Activated naive CD4-positive, alpha-beta T cell treated with anti-CD3 and anti-CD28 coated beads for 36 hours (primary cell): ENCODE measurements around the gene KRT82. TPM values are rescaled to one million over a fixed set of nuclear protein-coding genes. Genes with fewer than 3 reads are reported as not detected.
"Not testable (repeated sequence)": the region's sequence is repeated elsewhere in the genome, so short reads cannot be mapped to it uniquely, and the experiment has no call there.

Experiments
- CTCF ChIA-PET: fragments of 350-600 bp; sonication (Branson Sonifier 250); formaldehyde crosslinking; loops from one replicate; lab custom pipeline; 2021; ENCODE audit warnings: antibody characterized with exemption; lab: Charles Lee
- DNase-seq: peaks from one replicate; pipeline ENCODE4 v3.0.0-alpha.2; 2020
- H3K27ac Mint-ChIP-seq: one replicate; pipeline ENCODE4 v1.8.0; 2021; ENCODE audit warnings: mild to moderate bottlenecking, mixed read lengths
- H3K27me3 Mint-ChIP-seq: one replicate; pipeline ENCODE4 v1.8.0; 2021; ENCODE audit warnings: low read depth, mixed read lengths
- H3K36me3 Mint-ChIP-seq: one replicate; pipeline ENCODE4 v1.8.0; 2021; ENCODE audit warnings: low read depth, mixed read lengths
- H3K4me1 Mint-ChIP-seq: one replicate; pipeline ENCODE4 v1.8.0; 2021; ENCODE audit warnings: low read depth, mixed read lengths
- H3K4me3 Mint-ChIP-seq: one replicate; pipeline ENCODE4 v1.8.0; 2021; ENCODE audit warnings: mild to moderate bottlenecking, moderate library complexity, mixed read lengths
- H3K9me3 Mint-ChIP-seq: one replicate; pipeline ENCODE4 v1.8.0; 2021; ENCODE audit warnings: mixed read lengths
- intact Hi-C: fragments of 100-400 bp; cut with micrococcal nuclease; formaldehyde crosslinking; loops from one replicate; pipeline ENCODE4 v1.15.1; 2023
- total RNA-seq, 2 experiments: library from RNA; stranded (reverse); gene quantifications; one replicate each; pipeline ENCODE4 v1.2.3, GENCODE V29; 2021

Gene KRT82
- total RNA-seq, 2 experiments from 2014 or later, result not detected

GRCh38 chr12:52350786-52351185 is 55.3 kb downstream of the KRT82 start:
- CTCF ChIA-PET, result interaction anchor here (1.1 kb wide), 2 partner anchors 11 to 24 kb away, joined by 3 read pairs; no protein-coding TSS in a partner anchor
- no peak overlapping the region for H3K4me3 Mint-ChIP-seq

GRCh38 chr12:52350021-52350620 is 56.0 kb downstream of the KRT82 start:
- CTCF ChIA-PET, result no interaction called here
- peaks cover 15% of the 10 kb centered on the region for H3K4me1 Mint-ChIP-seq
- intact Hi-C loops, result no loop called here
- DNase-seq, result no peak
- no peak overlapping the region for H3K4me3 Mint-ChIP-seq
- no peaks in the 10 kb centered on the region for H3K27me3 Mint-ChIP-seq
- H3K9me3 Mint-ChIP-seq, result no peaks in the 10 kb centered on the region
- H3K27ac Mint-ChIP-seq, result no peak overlapping the region
- no peaks in the 10 kb centered on the region for H3K36me3 Mint-ChIP-seq

More at GRCh38 chr12:52350786-52351185, 55.3 kb downstream of the KRT82 start:
- Mint-ChIP-seq H3K36me3 (no peaks in the 10 kb centered on the region), H3K27ac (no peak overlapping the region), H3K9me3 (no peaks in the 10 kb centered on the region), H3K27me3 (no peaks in the 10 kb centered on the region), H3K4me1 (peaks cover 15% of the 10 kb centered on the region)
- intact Hi-C loops, result no loop called here
- no peak for DNase-seq

DNA sequence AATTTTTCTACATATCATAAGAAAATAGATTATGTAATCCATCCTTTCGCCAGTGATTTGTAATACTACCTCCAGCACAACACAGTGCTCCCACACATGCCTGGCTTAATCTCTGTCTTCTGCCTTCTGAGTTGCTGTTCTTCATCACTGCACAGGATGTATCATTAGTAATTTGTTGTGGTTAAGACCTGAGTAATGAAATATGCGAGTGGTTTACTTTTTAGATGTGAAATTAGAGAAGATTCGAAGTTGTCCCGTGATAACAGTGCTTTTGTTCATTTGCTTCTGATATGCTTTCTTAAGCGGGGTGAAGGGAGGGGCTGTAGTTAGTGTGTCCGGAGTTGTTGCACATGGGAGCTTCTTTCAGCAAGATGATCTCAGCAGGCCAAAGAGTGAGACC is 56.9 kb downstream of the KRT82 start:
- Mint-ChIP-seq H3K4me1 (peaks cover 15% of the 10 kb centered on the region), H3K36me3 (no peaks in the 10 kb centered on the region), H3K4me3 (no peak overlapping the region), H3K27ac (no peak overlapping the region), H3K27me3 (no peaks in the 10 kb centered on the region), H3K9me3 (no peaks in the 10 kb centered on the region)
- CTCF ChIA-PET, result no interaction called here
- DNase-seq, result no peak
- intact Hi-C loops, result no loop called here

- Mint-ChIP-seq H3K9me3 (no peaks in the 10 kb centered on the region), H3K36me3 (no peaks in the 10 kb centered on the region), H3K4me3 (no peak overlapping the region), H3K4me1 (peaks cover 15% of the 10 kb centered on the region), H3K27me3 (no peaks in the 10 kb centered on the region), H3K27ac (no peak overlapping the region)
- CTCF ChIA-PET, result no interaction called here
- intact Hi-C loops, result no loop called here
- DNase-seq, result no peak
These were observed 58.3 kb downstream of the KRT82 start for GRCh38 chr12:52347551-52348510.

DNA sequence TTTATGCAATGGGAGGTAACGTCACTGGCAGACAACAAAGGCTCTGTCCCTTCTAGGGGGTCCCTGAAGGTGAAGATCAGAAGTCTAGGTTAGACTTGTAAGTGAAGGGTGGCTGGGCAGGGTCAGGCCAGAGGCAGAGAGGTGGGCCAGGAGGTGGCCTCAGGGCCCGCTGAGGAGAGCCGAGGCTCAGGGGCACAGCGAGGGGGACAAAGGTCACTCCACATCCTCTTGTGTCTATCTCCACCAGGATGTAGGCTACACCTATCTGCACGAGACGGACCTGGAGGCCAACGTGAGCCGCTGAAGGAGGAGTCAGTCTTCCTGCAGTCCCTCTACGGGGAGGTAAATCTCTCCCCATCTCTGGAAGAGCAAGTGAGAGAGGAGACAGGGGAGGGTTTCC is 59.1 kb downstream of the KRT82 start:
- Mint-ChIP-seq H3K27ac (no peak overlapping the region), H3K9me3 (no peaks in the 10 kb centered on the region), H3K36me3 (no peaks in the 10 kb centered on the region), H3K4me3 (no peak overlapping the region), H3K27me3 (no peaks in the 10 kb centered on the region), H3K4me1 (peaks cover 9% of the 10 kb centered on the region)
- intact Hi-C loops, result no loop called here
- DNase-seq, result no peak
- CTCF ChIA-PET, result no interaction called here

DNA sequence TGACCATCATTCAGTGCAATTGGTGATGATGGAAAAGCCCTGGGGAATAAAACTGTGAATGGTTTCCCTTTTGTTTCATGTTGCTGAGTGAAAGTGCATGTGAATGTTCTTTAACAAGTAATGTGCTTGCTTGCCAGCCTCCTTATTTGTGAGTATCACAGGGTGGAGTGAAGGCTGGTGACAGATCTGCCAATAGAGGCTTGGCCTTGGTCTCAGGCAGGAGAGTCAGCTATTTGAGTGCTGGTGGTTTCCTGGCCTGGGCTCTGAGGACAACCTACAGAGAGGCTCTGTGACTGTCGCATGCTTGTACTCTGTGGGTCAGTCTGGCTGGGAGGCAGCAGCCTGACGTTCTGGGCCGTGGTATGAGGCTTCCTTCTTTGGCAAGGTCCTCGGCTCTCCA is 59.5 kb downstream of the KRT82 start:
- intact Hi-C loops, result no loop called here
- Mint-ChIP-seq H3K4me1 (peaks cover 5% of the 10 kb centered on the region), H3K27me3 (no peaks in the 10 kb centered on the region), H3K36me3 (no peaks in the 10 kb centered on the region), H3K4me3 (no peak overlapping the region), H3K27ac (no peak overlapping the region), H3K9me3 (no peaks in the 10 kb centered on the region)
- DNase-seq, result no peak
- CTCF ChIA-PET, result no interaction called here

- intact Hi-C loops, H3K4me1 Mint-ChIP-seq, H3K27ac Mint-ChIP-seq, DNase-seq, H3K27me3 Mint-ChIP-seq, H3K4me3 Mint-ChIP-seq, H3K9me3 Mint-ChIP-seq, H3K36me3 Mint-ChIP-seq: not testable (repeated sequence)
- CTCF ChIA-PET, result interaction anchor here (0.6 kb wide), 1 partner anchor 229 kb away, joined by 3 read pairs; no protein-coding TSS in a partner anchor
These were observed 61.1 kb downstream of the KRT82 start for GRCh38 chr12:52345041-52345440.

GRCh38 chr12:52344111-52344510 is 62.0 kb downstream of the KRT82 start:
- CTCF ChIA-PET, result interaction anchor here (1.3 kb wide), 1 partner anchor 16 kb away, joined by 4 read pairs; no protein-coding TSS in a partner anchor
- intact Hi-C loops, result no loop called here
- Mint-ChIP-seq H3K4me3 (no peak overlapping the region), H3K27me3 (no peaks in the 10 kb centered on the region), H3K4me1 (no peaks in the 10 kb centered on the region), H3K27ac (no peak overlapping the region), H3K9me3 (no peaks in the 10 kb centered on the region), H3K36me3 (no peaks in the 10 kb centered on the region)
- no peak for DNase-seq

Other genes starting within 250 kb of the KRT82 start
- gene KRT80, start 214.3 kb downstream of the KRT82 start, total RNA-seq, result not detected
- gene KRT7, start 173.1 kb downstream of the KRT82 start, total RNA-seq, result 1 to 10 TPM; 1.9 to 3.4 TPM
- gene KRT86, start 131.7 kb downstream of the KRT82 start, total RNA-seq, result under 1 TPM in 1 of 2 experiments, not detected in 1; 0.15 TPM
- gene KRT81, start 114.8 kb downstream of the KRT82 start, total RNA-seq, result not detected
- gene KRT83, start 84.9 kb downstream of the KRT82 start, total RNA-seq, result not detected
- gene KRT85, start 38.9 kb downstream of the KRT82 start, total RNA-seq, result not detected
- gene KRT84, start 20.7 kb downstream of the KRT82 start, total RNA-seq, result not detected
- not detected for gene KRT75, start 28.0 kb upstream of the KRT82 start, total RNA-seq
- not detected for gene KRT6B, start 45.8 kb upstream of the KRT82 start, total RNA-seq
- not detected for gene KRT6C, start 67.5 kb upstream of the KRT82 start, total RNA-seq
- not detected for gene KRT6A, start 86.9 kb upstream of the KRT82 start, total RNA-seq
- gene KRT5, start 114.1 kb upstream of the KRT82 start, total RNA-seq, result not detected
- not detected for gene KRT71, start 146.8 kb upstream of the KRT82 start, total RNA-seq
- not detected for gene KRT74, start 167.5 kb upstream of the KRT82 start, total RNA-seq
- 1 to 10 TPM; 2.3 TPM for gene KRT72, start 195.1 kb upstream of the KRT82 start, total RNA-seq
- 1 to 10 TPM; 1.4 to 2.1 TPM for gene KRT73, start 212.2 kb upstream of the KRT82 start, total RNA-seq
- gene KRT2, start 245.9 kb upstream of the KRT82 start, total RNA-seq, result not detected